Activated CD4-positive, CD25-positive, alpha-beta regulatory T cell treated with anti-CD3 and anti-CD28 coated beads, Interleukin-2, amount 50 U/mL, for 72 hours (primary cell): ENCODE measurements around the gene PROM2.
"Not testable (repeated sequence)": the region's sequence is repeated elsewhere in the genome, so short reads cannot be mapped to it uniquely, and the experiment has no call there.

Source experiments
- DNase-seq: peaks from one replicate; pipeline ENCODE4 v3.0.0; 2021

PROM2 gene, protein sequence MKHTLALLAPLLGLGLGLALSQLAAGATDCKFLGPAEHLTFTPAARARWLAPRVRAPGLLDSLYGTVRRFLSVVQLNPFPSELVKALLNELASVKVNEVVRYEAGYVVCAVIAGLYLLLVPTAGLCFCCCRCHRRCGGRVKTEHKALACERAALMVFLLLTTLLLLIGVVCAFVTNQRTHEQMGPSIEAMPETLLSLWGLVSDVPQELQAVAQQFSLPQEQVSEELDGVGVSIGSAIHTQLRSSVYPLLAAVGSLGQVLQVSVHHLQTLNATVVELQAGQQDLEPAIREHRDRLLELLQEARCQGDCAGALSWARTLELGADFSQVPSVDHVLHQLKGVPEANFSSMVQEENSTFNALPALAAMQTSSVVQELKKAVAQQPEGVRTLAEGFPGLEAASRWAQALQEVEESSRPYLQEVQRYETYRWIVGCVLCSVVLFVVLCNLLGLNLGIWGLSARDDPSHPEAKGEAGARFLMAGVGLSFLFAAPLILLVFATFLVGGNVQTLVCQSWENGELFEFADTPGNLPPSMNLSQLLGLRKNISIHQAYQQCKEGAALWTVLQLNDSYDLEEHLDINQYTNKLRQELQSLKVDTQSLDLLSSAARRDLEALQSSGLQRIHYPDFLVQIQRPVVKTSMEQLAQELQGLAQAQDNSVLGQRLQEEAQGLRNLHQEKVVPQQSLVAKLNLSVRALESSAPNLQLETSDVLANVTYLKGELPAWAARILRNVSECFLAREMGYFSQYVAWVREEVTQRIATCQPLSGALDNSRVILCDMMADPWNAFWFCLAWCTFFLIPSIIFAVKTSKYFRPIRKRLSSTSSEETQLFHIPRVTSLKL

DNA sequence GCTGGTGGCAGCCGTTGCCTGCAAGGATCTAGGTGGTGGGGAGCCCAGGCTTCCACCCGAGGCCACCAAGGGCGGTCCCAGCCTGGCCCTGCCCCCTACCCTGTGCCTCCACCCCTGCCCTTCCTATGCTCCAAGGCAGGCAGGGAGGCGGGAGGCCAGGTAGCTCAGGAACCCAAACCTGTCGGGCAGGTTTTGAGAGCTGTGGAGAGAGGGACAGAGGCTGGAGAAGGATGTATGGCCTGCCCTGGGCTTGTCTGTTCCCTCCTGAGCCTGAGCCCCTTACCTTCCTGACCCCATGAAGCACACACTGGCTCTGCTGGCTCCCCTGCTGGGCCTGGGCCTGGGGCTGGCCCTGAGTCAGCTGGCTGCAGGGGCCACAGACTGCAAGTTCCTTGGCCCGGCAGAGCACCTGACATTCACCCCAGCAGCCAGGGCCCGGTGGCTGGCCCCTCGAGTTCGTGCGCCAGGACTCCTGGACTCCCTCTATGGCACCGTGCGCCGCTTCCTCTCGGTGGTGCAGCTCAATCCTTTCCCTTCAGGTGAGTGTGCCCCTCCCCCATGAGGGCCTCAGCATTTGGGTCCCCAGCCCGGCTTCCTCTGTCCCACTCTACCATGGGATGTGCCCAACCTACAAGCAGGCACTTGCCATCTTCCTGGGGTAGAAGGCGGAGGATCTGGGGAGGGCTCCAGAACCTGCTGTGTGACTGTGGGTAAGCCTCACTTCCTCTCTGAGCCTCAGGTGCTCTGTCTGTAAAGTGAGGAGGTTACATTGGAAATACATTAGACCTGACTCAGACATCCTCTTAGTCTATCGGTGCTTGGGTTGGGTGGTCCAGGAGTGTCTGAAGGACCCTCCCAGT lies at the start of gene PROM2:
Gene PROM2 (plus strand): TSS at position 159 of the 860 bp plus-strand sequence. CDS start 137 bp downstream, at position 296.
- DNase-seq = peak; percentile 23

DNA sequence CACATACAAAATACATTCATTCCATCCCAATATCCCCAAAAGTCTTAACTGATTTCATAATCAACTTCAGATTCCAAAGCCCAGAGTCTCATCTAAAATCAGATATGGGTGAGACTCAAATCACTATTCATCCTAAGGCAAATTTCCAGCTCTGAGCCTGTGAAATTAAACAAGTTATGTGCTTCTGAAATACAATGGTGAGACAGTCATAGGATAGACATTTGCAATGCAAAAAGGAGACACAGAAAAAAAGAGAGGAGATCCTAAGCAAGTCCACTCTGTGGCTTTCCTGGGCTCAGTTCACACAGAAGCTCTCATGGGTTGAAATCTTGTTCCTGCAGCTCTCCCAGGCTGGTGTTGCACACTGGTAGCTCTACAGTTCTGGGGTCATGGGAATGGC lies 48.6 kb upstream of the PROM2 start:
- no peak for DNase-seq

DNA sequence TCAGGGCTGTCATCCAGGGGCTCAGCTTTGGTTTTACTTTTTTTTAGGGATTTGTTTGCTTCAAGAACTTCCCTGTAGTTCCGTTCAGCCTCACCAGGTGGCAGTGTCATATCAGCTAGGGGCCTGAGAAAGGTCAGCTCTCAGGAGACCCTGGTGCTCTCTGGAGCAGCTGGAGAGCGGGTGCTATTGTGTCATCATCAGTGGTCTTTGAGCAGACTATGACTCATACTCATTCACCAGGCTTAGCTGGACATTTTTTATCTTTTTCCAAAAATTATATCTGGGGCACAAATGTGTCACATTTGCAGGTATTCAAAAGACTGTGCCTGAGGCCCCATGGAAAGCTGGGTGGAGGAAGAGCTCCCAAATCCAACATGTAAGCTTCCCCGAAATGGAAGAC lies 42.5 kb upstream of the PROM2 start:
- peak; percentile 32 for DNase-seq

DNA sequence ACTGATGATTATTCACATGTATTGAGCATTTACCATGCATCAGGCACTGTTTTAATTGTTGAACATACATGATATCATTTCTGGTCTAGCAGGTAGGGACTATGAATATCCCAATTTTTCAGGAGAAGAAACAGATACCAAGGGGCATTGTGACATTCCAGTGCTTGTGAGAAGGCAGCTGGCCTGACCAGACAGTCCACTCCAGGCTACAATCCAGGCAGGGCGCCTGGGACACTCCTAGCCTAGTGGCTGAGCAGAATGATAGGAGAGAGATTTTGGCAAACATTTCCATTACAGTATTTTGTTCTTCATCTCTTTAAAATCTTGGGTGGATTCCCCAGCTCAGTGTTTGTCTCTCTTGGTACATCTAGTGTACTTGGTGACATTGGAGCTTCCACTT lies 42.0 kb upstream of the PROM2 start:
- DNase-seq = no peak

DNA sequence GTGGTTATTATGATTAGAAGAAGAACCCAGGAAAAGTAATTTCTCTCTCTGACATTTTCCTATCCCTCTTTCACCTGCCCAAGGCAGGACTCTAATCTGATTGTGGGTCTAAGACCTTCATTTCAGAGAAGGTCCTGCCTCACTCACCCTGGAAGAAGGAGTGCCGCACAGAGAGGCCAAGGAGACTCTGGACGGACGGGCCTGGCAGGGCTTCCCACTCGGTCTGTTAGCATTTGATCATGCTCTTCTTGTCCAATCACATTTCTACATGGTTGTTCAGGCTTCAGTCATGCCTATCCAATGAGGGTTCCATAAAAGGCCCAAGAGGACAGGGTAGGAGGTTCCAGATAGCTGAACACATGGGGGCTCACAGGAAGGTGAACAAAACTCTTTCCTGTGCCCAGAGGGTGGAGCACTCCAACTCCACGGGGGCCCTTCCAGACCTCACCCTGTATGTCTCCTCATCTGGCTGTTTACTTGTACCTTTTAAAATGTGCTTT lies 39.9 kb upstream of the PROM2 start:
- DNase-seq = no peak

DNA sequence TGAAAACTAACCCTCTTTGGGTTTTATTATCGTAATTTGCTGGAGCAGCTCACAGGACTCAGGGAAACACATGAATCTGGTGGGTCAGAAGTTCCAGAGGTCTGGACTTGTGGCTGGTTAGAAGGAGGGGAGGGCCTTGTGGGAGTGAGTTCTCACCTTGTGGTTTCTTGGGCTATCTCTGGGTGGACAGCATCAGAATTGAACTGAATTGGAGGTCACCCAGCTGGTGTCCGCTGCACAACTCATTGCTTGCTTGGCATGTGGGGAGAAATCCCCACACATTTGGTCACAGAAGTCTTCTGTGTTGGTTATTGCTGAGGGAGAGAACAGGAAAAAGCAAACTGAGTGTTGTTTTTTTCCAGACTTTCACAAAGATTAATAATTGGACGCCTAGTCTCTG lies 39.4 kb upstream of the PROM2 start:
- DNase-seq = no peak

DNA sequence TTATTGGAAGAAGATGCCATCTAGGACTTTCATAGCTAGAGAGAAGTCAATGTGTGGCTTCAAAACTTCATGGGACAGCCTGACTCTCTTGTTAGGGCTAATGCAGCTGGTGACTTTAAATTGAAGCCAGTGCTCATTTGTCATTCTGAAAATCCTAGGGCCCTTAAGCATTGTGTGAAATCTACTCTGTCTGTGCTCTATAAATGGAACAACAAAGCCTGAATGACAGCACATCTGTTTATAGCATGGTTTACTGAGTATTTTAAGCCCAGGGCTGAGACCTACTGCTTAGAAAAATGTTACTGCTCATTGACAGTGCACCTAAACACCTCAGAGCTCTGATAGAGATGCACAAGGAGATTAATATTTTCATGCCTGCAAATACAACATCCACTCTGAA lies 36.1 kb upstream of the PROM2 start:
- DNase-seq = no peak

DNA sequence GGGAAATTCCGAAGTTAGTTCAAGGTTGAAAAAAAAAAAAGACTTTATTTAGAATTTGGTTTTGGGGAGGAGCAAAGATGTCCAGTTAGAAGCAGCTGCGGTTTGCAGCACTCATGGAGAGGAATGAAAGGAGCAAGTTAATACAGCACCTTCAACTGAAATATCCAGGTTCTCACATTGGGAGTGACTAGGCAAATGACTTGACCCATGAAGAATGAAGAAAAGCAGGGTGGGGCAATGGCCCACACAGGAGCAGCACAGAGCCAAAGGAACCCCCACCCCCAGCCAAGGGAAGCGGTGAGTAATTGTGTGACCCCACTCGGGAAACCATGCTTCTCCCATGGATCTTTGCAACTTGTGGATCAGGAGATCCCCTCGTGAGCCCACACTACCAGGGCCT lies 34.2 kb upstream of the PROM2 start:
- DNase-seq = no peak

DNA sequence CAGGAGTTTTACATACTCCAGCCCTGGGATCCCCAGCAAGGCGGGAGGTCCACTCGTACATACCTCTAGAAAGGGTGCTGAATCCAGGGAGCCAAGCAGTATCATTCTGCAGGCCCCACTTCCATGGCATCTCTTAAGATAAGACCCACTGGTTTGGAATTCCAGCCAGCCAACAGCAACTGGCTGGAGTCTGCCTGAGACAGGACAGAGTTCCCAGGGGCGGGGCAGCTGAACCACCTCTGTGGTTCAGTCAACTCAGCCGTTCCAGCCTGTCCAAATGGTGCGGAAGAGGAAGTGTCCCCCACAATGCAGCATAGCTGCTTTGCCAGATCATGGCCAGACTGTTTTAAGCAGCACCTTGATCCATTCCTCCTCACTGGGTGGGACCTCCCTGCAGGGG lies 33.7 kb upstream of the PROM2 start:
- no peak for DNase-seq

DNA sequence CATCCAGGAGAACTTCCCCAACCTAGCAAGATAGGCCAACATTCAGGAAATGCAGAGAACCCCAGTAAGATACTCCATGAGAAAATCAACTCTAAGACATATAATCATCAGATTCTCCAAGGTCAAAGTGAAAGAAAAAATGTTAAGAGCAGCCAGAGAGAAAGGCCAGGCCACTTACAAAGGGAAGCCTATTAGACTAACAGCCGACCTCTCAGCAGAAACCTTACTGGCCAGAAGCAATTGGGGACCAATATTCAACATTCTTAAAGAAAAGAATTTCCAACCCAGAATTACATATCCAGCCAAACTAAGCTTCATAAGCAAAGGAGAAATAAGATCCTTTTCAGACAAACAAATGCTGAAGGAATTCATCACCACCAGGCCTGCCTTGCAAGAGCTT lies 32.2 kb upstream of the PROM2 start:
- not testable (repeated sequence) for DNase-seq

DNA sequence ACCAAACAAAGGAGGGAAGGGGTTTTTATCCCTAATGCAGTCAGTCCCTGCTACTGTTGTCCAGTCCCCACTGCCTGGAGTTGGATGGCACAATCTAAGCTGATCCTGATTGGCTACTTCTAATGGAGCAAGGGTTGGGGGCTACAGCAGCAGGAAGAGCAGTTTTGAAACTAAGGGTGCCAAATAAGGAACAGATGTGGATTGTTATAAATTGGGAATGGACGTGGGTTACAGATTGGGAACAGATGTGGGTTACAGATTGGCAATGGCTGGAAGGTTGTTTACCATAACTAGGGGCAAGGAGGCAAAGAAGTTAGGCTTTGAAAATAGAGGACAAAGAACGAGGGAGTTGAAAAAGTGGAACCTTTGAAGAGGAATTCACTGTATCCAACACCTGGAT lies 16.0 kb upstream of the PROM2 start:
- DNase-seq = no peak

DNA sequence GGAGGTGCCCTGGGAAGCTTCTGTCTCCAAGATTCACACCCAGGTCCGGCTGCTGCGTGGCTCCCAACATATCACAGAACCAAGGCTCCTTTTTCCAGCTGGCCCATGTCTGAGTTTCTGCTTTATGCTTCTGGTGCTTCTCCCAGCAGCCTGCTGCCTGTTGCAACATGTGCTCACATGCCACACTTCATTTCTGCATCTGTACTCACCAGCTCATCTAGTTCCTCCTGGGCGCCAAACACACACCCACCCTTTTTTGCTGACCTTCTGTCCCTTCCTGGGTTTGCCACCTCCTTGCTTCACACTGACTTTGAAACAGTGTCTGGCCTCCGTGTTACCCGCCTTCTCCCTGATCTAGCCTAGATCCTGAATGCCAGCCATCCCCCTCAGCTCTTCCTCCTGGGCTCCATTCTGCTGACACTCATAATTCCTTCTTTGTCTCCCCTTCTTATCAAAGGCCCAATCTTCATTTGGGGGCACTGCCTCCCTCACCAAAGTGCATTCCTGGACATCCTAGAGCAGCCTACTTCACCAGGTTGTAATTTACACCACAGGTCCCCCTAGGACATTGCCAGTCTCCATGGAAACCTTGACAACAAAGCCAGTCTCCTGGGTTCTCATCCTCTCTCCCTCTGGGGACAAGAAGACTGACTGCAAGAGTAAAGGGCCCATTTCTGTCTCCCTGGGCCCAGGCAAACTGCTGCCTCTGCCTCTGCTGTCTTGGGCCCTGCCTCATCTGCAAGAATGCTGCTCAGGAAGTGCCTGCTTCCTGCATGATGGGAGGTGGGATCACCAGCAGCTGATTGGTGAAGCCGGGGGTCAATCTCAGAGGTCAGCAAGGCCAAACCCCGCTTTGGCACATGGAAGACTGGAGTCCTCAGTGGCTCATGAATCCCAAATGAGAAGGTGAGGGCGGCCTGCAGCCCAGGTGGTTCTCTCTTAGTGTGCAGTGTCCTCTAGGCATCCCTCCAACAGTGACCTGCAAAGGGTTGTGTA lies 13.9 kb upstream of the PROM2 start:
- DNase-seq = no peak

DNA sequence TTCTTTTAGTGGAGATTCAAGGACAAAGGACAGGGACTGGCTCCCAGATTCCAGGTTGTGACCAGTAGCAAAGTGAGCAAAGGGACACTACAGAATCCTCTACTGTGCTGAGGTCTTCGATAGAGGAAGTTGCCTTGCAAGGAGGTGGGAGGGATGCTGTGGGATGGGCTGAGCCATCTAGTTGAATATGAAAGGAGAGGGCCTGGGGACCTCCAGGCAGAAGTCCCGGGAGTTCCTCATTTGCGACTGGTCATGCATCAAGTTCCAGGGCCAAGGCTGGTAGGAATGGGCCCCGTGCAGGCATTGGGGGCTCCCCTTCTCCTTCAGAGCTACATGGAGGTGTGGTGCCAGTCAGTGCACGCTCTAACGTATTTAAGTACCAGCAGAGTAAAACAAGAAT lies 12.6 kb upstream of the PROM2 start:
- DNase-seq = no peak

DNA sequence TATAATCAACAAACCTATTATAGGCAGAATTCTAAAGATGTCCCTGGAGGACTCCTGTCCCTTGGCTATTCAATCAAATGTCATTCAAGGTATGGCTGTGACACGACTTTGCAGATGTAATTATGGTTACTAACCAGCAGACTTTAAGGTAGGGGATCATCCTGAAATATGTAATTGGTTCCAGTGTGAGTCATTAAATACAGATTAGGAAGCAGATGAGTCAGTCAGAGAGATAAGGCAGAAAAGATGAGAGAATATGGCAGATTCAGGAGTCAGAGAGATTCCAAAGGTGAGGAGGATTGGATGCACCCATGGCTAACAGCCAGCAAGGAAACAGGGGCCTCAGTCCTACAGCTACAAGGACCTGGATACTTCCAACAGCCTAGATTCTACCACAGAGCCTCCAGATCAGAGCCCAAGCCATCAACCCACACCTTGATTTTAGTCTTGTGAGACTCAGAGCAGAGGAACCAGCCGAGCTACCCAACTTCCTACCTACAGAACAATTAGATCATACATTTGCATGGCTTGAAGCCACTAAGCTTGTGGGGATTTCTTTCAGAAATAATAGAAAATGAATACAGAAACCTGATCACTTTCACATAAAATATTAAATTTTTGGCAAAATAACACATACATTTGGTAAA lies 11.2 kb upstream of the PROM2 start:
- peak; percentile 2 for DNase-seq

DNA sequence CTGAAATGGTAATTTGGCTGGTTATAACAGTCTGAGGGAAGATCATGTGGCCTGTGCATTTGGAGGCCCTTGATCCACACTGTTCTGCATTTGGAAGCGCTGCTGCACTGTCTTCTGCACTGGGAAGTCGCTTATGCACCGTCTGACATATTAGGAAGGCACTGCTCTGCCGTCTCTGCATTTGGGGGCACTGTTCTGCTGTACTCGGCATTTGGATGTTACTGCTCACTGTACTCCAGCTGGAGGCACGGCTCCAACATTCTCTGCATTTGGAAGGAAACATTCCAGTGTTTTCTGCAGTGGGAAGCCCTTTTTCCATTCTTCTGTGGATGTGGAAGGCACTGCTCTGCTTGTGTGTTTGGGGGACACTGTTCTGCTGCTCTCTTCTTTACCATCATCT lies 9.6 kb upstream of the PROM2 start:
- no peak for DNase-seq

DNA sequence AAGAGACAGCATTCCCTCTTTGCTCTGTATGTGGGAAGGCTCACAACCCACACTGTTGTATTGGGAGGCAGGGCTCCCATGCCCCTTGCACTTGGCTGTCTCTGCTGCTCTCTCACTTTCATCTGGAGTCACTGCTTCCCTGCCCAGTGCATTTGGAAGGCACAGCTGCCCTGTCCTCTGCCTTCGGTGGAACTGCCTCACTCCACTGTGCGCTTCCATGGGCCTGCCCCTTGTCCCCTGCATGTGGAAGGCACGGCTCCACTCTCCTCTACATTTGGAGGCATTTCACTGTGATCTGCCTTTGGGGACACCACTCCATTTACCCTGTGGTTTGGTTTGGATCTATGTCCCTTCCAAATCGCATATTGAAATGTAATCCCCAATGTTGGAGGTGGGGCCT lies 9.1 kb upstream of the PROM2 start:
- DNase-seq = no peak

DNA sequence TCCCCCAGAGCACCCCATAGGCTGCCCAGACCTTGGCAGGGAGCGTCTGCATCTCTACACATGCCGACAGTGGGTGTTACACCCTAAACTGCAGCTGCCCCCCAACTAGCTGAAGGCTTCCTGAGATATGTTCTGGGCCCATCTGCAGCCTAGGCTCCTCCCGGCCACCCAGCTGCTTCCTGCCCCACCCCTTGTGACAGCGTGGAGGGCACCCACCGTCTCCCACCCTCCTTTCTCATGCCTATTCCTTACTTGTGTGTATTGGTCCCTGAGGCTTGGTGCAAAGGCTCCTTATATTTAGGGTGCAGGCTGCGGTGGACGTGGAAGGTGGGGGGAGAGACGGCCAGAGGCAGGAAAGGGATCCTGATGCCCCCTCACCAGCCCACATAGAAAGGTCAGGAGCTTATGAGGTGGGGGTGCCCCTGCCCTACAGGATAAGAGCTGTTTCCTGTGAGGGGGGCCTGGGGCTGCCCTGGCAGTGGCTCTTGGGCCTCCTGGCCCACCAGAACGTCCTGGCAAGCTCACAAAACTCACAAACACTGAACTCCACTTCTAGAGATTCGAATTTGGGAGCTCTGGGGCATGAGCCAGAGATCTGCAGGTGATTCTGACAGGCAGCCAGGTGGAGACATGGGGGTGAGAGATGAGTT lies 7.3 kb upstream of the PROM2 start:
- DNase-seq = peak; percentile 9

DNA sequence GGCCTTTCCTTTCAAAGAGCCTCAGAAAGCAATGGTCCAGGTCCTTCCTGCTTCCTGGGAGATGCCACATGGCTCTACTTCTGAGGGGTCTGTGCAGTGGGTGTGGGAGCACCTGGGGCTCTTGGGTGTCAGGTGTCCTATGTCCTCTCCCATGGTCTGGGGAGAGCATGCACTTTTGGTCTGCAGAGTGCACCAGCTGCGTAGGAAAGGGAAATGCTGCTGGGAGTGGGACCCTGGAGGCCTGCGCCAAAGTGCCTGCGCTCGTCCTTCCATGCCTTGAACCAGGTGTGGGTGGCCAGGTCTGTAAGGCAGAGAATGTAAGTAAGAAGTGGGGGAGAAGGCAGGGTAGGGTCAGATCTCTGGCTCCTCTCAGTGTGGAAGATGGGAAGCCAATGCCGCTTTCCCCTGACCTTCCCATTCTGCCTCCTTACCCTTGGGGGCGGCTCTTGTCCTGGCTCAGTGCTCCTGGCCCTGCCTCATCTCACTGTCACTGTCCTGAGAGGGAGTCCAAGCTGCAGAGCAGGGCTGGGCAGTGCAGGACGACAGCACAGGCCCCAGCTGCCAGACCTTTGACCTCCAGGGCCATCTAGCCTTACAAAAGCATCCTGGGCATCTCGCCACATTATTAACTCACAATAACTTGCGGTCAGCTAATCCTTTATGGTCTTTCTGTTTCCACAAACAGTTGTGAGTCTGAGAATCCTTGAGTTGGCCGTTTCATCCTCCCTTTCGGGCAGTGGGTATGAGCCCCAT lies 6.6 kb upstream of the PROM2 start:
- peak; percentile 9 for DNase-seq

DNA sequence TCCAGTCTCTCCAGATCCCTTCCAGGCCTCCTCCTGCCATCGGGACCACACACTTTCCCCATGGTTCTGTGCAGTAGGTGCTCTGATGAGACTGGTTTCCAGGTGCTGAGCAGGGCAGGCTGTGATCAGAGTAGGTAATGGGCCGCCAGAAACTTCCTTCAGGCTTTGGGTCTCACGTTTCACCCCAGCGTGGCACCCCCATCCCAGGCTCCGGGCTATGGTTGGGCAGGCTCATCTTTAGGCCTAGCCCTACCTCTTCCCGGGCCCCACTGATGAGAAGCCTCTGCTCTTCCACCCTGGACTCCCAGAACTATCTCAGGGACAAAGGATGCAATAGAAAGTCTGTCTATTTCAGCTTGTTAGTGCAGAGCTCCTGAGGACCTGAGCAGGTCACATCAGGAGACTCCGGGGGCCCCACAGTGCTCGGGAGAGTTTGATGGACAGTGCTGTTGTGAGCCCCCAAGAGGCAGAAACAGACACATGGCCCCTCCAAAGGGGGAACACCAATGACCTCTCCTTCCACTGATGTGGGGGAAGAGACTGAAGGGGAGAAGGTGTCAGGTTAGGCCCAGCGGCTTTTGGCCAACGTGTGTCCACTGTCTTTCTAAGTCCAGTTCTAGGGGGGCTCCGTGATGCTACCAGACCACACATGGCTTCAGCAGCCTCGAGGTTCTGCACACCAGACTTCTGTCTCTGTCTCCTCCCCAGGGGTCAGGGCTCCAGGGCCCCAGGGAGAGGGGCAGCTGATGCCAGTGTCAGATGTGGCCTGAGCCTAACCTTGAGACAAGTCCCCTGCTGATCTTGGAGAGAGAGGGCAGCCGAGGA lies 5.8 kb upstream of the PROM2 start:
- DNase-seq = peak; percentile 13
